Measurements from ENCODE around the gene KIF18A. TPM values are rescaled to one million over a fixed set of nuclear protein-coding genes. Genes with fewer than 3 reads are reported as not detected.

KIF18A gene
- total and polyA plus RNA-seq, 10 donors, result 0.54 to 6.6 (median 1.9) TPM

GRCh38 chr11:28123151-28123581, 15.2 kb upstream of the KIF18A start:
- H3K9me3 ChIP-seq, result no peaks in the 10 kb centered on the region
- no peak for DNase-seq
- no peak for TF ChIP-seq POLR2AphosphoS5 (IDR thresholded peaks at IDR 0.05)
- no peak for TF ChIP-seq POLR2A (IDR thresholded peaks at IDR 0.05)
- TF ChIP-seq CTCF (IDR thresholded peaks at IDR 0.05 in 8 of 11, conservative IDR thresholded peaks at IDR 0.05 in 3 of 11), result no peak
- H3K27ac ChIP-seq, result no peak overlapping the region
- peaks cover 0 to 30% (median 2%) of the 10 kb centered on the region in 6 donors for H3K36me3 ChIP-seq
- no peak overlapping the region for H3K4me3 ChIP-seq
- peaks cover 0 to 11% (median 0%) of the 10 kb centered on the region in 6 donors for H3K4me1 ChIP-seq
- no peaks in the 10 kb centered on the region for H3K27me3 ChIP-seq (replicated peaks in 1 of 7)
- 75 to 87% (median 82%) methylated on average over 3 of the region's 3 CpGs for WGBS, 5 donors
- intact Hi-C loops (cut with DNase I; ENCODE audit: low total_unique reads), result no loop called here

- intact Hi-C loops (cut with DNase I; ENCODE audit: low total_unique reads), result no loop called here
- 96 to 97% (median 96%) methylated on average over 4 of the region's 4 CpGs for WGBS, 5 donors
- H3K27me3 ChIP-seq (replicated peaks in 1 of 7), result no peaks in the 10 kb centered on the region
Measured at GRCh38 chr11:28117712-28118111, 9.8 kb upstream of the KIF18A start.

GRCh38 chr11:28114731-28115130, 6.8 kb upstream of the KIF18A start:
- peaks cover 0 to 38% (median 4%) of the 10 kb centered on the region in 6 donors for H3K36me3 ChIP-seq
- no peak overlapping the region for H3K4me3 ChIP-seq
- intact Hi-C loops (cut with DNase I; ENCODE audit: low total_unique reads), result no loop called here
- WGBS, 5 donors, result 89 to 100% (median 97%) methylated on average over 1 of the region's 1 CpG
- no peak for DNase-seq
- peaks cover 7 to 35% (median 28%) of the 10 kb centered on the region in 6 donors for H3K4me1 ChIP-seq
- H3K27ac ChIP-seq, result no peak overlapping the region
- no peaks in the 10 kb centered on the region for H3K27me3 ChIP-seq (replicated peaks in 1 of 7)
- H3K9me3 ChIP-seq, result no peaks in the 10 kb centered on the region
- TF ChIP-seq POLR2A (IDR thresholded peaks at IDR 0.05) (no peak), POLR2AphosphoS5 (IDR thresholded peaks at IDR 0.05) (no peak), CTCF (IDR thresholded peaks at IDR 0.05 in 8 of 11, conservative IDR thresholded peaks at IDR 0.05 in 3 of 11) (no peak)

More at GRCh38 chr11:28117712-28118111, 9.8 kb upstream of the KIF18A start:
- H3K4me3 ChIP-seq, result no peak overlapping the region
- H3K36me3 ChIP-seq, result peaks cover 0 to 38% (median 4%) of the 10 kb centered on the region in 6 donors
- H3K27ac ChIP-seq, result no peak overlapping the region
- H3K9me3 ChIP-seq, result no peaks in the 10 kb centered on the region
- no peak for DNase-seq
- peaks cover 0 to 11% (median 6%) of the 10 kb centered on the region in 6 donors for H3K4me1 ChIP-seq
- TF ChIP-seq POLR2AphosphoS5 (IDR thresholded peaks at IDR 0.05) (no peak), POLR2A (IDR thresholded peaks at IDR 0.05) (no peak), CTCF (IDR thresholded peaks at IDR 0.05 in 8 of 11, conservative IDR thresholded peaks at IDR 0.05 in 3 of 11) (no peak)

GRCh38 chr11:28114116-28114515, 6.2 kb upstream of the KIF18A start:
- no peak for DNase-seq
- H3K27ac ChIP-seq, result no peak overlapping the region
- WGBS, 5 donors, result 94 to 99% (median 96%) methylated on average over 4 of the region's 4 CpGs
- intact Hi-C loops (cut with DNase I; ENCODE audit: low total_unique reads), result no loop called here
- H3K4me3 ChIP-seq, result no peak overlapping the region
- no peaks in the 10 kb centered on the region for H3K9me3 ChIP-seq
- peaks cover 0 to 38% (median 4%) of the 10 kb centered on the region in 6 donors for H3K36me3 ChIP-seq
- no peaks in the 10 kb centered on the region for H3K27me3 ChIP-seq (replicated peaks in 1 of 7)
- H3K4me1 ChIP-seq, result peaks cover 14 to 39% (median 34%) of the 10 kb centered on the region in 6 donors
- no peak for TF ChIP-seq POLR2A (IDR thresholded peaks at IDR 0.05)
- no peak for TF ChIP-seq CTCF (IDR thresholded peaks at IDR 0.05 in 8 of 11, conservative IDR thresholded peaks at IDR 0.05 in 3 of 11)
- no peak for TF ChIP-seq POLR2AphosphoS5 (IDR thresholded peaks at IDR 0.05)
